KMS-11 (cell line): ENCODE results near the gene NT5C1A.
A peak's percentile ranks its signal among the peaks of the same experiment; 100 is the strongest.

Experiments used
- H2AFZ ChIP-seq: fragments of 200-600 bp; sonication (generic); 2 replicates; pipeline ENCODE4 v1.6.1; 2016; ENCODE audit warnings: antibody characterized with exemption, mixed run types, low read depth
- H3K27ac ChIP-seq: fragments of 200-600 bp; sonication (generic); 2 replicates; pipeline ENCODE4 v1.6.1; 2016; ENCODE audit warnings: mild to moderate bottlenecking, mixed run types
- H3K27me3 ChIP-seq: fragments of 200-600 bp; sonication (generic); 2 replicates; pipeline ENCODE4 v1.6.1; 2017; ENCODE audit warnings: mild to moderate bottlenecking, low read depth, mixed run types, moderate library complexity; ENCODE audit not compliant: insufficient read depth
- H3K36me3 ChIP-seq: fragments of 200-600 bp; sonication (generic); 2 replicates; pipeline ENCODE4 v1.6.1; 2017; ENCODE audit warnings: mild to moderate bottlenecking, mixed run types; ENCODE audit not compliant: insufficient read depth
- H3K4me1 ChIP-seq: fragments of 200-600 bp; sonication (generic); 2 replicates; pipeline ENCODE4 v1.6.1; 2016; ENCODE audit warnings: mild to moderate bottlenecking, low read depth, mixed run types; ENCODE audit not compliant: poor library complexity, severe bottlenecking
- H3K4me2 ChIP-seq: fragments of 200-600 bp; sonication (generic); 2 replicates; pipeline ENCODE4 v1.7.0; 2016; ENCODE audit warnings: mild to moderate bottlenecking, mixed run types
- H3K4me3 ChIP-seq: fragments of 200-600 bp; sonication (generic); IDR thresholded peaks from 2 replicates; pipeline ENCODE4 v1.6.1; 2017; ENCODE audit warnings: low read depth, low read length, mixed read lengths; ENCODE audit not compliant: insufficient read depth
- H3K79me2 ChIP-seq: fragments of 200-600 bp; sonication (generic); 2 replicates; pipeline ENCODE4 v1.6.1; 2016; ENCODE audit warnings: low read depth, mixed run types; ENCODE audit not compliant: insufficient read depth
- H3K9ac ChIP-seq: fragments of 200-600 bp; sonication (generic); 2 replicates; pipeline ENCODE4 v1.6.1; 2016; ENCODE audit warnings: mild to moderate bottlenecking, mixed run types
- H4K20me1 ChIP-seq: fragments of 200-600 bp; sonication (generic); 2 replicates; pipeline ENCODE4 v1.6.1; 2016; ENCODE audit warnings: mild to moderate bottlenecking, mixed run types; ENCODE audit not compliant: insufficient read depth
- TF ChIP-seq, protein P1 (sequence below): fragments of 200-600 bp; sonication (generic); conservative IDR thresholded peaks from 2 replicates; pipeline ENCODE4 v1.6.1; 2017; ENCODE audit warnings: low read depth, mild to moderate bottlenecking, antibody characterized with exemption, low read length, moderate library complexity, mixed read lengths

Gene NT5C1A

DNA sequence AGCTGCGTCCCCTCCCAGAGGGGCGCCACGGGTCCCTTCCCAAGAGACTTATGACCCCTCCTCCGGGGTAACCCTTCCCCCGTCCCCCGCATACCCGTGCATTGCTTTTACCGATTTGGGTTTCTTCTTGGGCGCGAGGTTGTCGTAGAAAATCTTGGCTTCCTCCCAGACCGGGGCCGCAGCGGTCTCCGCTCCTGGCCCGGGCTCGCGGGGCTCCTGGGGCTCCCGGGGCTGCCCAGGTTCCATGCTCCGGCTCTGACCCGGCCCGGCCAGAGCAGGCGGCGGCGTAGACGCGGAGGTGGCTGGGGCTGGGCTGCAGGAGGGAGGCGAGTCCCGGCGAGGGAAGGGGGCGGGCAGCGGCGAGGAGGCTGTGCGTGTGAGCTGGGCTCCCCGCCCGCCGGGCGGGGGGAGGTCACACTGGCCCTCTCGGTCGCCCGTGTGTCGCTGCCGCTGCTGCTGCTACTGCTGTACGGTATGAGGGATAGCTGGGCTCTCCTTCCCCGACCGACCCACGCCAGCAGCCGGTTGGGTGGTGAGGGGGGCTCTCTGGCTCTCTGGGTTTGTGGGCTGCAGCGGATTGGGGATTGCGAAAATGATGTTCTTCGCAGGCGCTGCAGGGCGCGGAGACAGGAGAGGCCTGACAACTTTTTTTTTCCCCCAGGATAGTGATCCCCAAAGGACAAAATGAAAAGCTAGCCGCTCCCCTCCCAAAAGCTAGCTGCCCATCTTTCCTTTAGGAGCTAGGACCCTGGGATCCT lies at the start of gene NT5C1A:
TSS of gene NT5C1A (minus strand) at position 315 of the 758 bp plus-strand sequence. CDS start at position 246, 69 bp downstream.
- Histone ChIP-seq H3K4me3 (peak within 1 kb of the TSS; percentile 63), H3K9ac (peak within 1 kb of the TSS; percentile 20; the same call in 1 of the 2 replicates)

DNA sequence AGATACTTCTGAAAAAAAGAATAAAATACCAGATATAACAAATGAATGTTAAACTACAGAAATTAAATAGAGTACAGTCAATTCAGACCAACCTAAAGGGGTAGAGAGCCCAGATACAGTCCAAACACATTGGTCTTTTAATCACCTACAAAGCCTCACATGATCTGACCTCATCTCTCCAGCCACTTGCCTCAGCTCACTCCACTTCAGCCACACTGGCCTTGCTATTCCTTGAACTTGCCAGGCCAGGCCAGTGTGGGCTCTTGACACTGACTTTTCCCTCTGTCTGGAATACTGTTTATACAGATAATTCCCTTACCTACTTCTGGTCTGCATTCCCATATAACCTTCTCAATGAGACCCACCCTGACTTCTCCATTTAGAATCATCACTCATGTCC lies 49.8 kb upstream of the NT5C1A start:
- Histone ChIP-seq H3K27me3 (no peaks in the 10 kb centered on the region), H3K9ac (no peak overlapping the region), H4K20me1 (no peaks in the 10 kb centered on the region), H3K36me3 (no peaks in the 10 kb centered on the region), H3K4me1 (peaks cover 10% of the 10 kb centered on the region), H2AFZ (no peak overlapping the region), H3K27ac (no peak overlapping the region), H3K4me2 (no peak overlapping the region), H3K4me3 (no peak overlapping the region), H3K79me2 (no peaks in the 10 kb centered on the region)
- TF ChIP-seq, protein P1, sequence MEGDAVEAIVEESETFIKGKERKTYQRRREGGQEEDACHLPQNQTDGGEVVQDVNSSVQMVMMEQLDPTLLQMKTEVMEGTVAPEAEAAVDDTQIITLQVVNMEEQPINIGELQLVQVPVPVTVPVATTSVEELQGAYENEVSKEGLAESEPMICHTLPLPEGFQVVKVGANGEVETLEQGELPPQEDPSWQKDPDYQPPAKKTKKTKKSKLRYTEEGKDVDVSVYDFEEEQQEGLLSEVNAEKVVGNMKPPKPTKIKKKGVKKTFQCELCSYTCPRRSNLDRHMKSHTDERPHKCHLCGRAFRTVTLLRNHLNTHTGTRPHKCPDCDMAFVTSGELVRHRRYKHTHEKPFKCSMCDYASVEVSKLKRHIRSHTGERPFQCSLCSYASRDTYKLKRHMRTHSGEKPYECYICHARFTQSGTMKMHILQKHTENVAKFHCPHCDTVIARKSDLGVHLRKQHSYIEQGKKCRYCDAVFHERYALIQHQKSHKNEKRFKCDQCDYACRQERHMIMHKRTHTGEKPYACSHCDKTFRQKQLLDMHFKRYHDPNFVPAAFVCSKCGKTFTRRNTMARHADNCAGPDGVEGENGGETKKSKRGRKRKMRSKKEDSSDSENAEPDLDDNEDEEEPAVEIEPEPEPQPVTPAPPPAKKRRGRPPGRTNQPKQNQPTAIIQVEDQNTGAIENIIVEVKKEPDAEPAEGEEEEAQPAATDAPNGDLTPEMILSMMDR = no peak

More for the DNA sequence above, at the start of gene NT5C1A:
- TF ChIP-seq, protein P1 = no peak
- no peaks in the 10 kb centered on the region for H3K4me1 ChIP-seq
- H3K4me2 ChIP-seq = peak within 1 kb of the TSS; percentile 84
- H3K36me3 ChIP-seq = no peaks in the 10 kb centered on the region
- H3K27ac ChIP-seq = no peak within 1 kb of the TSS
- peaks cover 7% of the 10 kb centered on the region for H3K27me3 ChIP-seq
- H2AFZ ChIP-seq = peak within 1 kb of the TSS; percentile 95
- no peaks in the 10 kb centered on the region for H3K79me2 ChIP-seq
- no peaks in the 10 kb centered on the region for H4K20me1 ChIP-seq

DNA sequence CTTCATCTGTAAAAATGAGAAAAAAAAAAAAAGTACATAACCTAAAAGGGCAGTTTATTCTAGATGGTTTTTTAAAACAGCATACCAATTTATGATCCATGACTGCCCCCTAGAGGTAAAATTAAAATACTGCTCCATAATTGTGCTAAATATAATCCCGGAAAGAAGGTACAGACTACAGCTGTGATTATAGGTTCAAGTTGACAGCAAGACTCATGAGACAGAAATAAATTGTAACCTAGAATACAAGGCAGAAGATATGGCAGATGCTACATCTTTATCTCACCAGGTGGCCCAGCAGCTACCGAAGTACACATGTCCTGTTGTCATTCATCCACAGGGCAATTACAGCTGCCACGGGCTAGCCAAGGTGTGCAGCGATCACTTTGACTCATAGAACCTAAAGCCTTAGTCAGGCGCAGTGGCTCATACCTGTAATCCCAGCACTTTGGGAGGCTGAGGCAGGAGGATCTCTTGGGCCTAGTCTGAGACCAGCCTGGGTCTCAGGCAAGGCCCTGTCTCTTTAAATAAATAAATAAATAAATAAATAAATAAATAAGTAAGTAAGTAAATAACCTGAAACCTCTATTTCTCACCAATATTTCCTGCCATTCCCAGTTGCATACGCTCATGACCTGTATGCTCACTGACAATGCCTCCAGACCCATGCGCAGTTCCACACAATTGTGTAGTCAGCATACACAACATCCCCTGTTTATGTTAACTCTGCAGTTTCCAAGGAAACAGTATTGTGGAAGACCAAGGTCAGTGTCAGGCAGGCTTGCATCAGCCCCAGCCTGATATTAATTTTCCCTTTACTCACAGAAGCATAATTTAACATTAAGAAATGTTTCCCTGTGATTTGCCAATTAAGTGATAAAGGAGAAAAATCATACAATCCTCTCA lies 48.4 kb upstream of the NT5C1A start:
- Histone ChIP-seq H3K4me1 (peaks cover 10% of the 10 kb centered on the region), H2AFZ (peak overlapping the region; percentile 39; the same call in 1 of the 2 replicates), H3K27me3 (no peaks in the 10 kb centered on the region), H3K4me2 (0 out of 2 replicates have a peak overlapping the region, but pooled peaks have one; percentile 22), H3K4me3 (no peak overlapping the region), H3K9ac (no peak overlapping the region), H3K36me3 (no peaks in the 10 kb centered on the region), H4K20me1 (no peaks in the 10 kb centered on the region), H3K79me2 (no peaks in the 10 kb centered on the region), H3K27ac (no peak overlapping the region)
- TF ChIP-seq, protein P1 = peak; percentile 84

DNA sequence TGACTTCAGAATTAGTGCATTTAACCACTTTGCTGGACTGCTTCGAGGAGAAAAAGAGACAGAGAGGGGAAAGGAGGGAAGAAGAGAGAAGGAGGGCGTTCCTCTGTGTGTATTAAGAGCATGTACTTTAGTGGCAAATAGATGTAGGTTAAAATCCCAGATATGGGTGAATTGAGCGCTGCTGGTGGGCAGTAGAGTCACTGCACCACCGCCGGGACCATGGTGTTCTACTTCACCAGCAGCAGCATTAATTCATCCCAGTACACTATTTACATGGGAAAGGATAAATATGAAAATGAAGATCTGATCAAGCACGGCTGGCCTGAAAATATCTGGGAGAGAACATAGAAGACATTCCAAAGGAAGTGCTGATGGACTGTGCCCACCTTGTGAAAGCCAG lies 45.9 kb upstream of the NT5C1A start:
- Histone ChIP-seq H4K20me1 (no peaks in the 10 kb centered on the region), H3K4me3 (no peak overlapping the region), H3K27ac (no peak overlapping the region), H3K79me2 (no peaks in the 10 kb centered on the region), H2AFZ (no peak overlapping the region), H3K4me1 (peaks cover 10% of the 10 kb centered on the region), H3K4me2 (no peak overlapping the region), H3K36me3 (no peaks in the 10 kb centered on the region), H3K9ac (no peak overlapping the region), H3K27me3 (no peaks in the 10 kb centered on the region)
- TF ChIP-seq, protein P1 = no peak
